ENCODE results near the gene PABPN1. TPM values are rescaled to one million over a fixed set of nuclear protein-coding genes. Genes with fewer than 3 reads are reported as not detected.
"Not testable (repeated sequence)": the region's sequence is repeated elsewhere in the genome, so short reads cannot be mapped to it uniquely, and the experiment has no call there.

PABPN1 gene
- total and polyA plus RNA-seq, 4 donors = 94.9 to 282 (median 176) TPM

GRCh38 chr14:23325746-23326145 lies 4.5 kb downstream of the PABPN1 start:
- H3K27me3 ChIP-seq (ENCODE audit: control insufficient read depth, insufficient read depth, low read length); H3K9me3 ChIP-seq (ENCODE audit: control insufficient read depth, insufficient read depth, low read length); DNase-seq (ENCODE audit: low read depth in 4 of 6, low spot score in 6 of 6); H3K4me3 ChIP-seq (ENCODE audit: low read depth, low read length); H3K27ac ChIP-seq (ENCODE audit: low read depth, low read length): not testable (repeated sequence)
- Histone ChIP-seq H3K36me3 (ENCODE audit: control insufficient read depth, insufficient read depth, low read length) (peaks cover 30% of the 10 kb centered on the region), H3K4me1 (ENCODE audit: control insufficient read depth, insufficient read depth, low read length) (peaks cover 13% of the 10 kb centered on the region)
- WGBS (ENCODE audit: insufficient coverage) = no CpG with 5 or more reads among the region's 5 CpGs

DNA sequence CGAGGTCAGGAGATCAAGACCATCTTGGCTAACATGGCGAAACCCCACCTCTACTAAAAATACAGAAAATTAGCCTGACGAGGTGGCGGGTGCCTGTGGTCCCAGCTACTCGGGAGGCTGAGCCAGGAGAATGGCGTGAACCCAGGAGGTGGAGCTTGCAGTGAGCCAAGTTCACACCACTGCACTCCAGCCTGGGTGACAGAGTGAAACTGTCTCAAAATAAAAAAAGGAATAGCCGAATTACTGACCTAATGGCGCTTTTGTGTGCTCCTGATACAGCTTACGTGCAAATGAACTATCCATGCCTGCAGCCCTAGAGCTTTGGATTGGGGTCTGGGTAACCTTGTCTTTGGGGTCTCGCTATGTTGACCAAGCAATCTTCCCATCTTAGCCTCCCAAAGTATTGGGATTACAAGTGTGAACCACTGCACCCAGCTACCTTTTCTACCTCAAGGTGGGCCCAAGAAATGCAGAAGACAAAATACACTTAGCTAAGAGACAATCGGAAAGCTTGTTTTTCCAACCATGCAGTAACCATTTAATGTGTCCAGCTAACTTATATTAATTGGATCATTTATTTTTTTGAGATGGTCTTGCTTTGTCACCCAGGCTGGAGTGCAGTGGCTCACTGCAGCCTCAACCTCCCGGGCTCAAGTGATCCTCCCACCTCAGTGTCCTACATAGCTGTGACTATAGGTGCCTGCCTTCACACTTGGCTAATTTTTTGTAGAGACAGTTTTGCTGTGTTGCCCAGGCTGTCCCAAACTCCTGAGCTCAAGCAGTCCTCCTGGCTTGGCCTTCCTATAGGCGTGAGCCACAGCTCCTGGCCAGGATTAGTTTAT lies 5.5 kb downstream of the PABPN1 start:
- Histone ChIP-seq H3K4me3 (ENCODE audit: low read depth, low read length) (no peak overlapping the region), H3K27ac (ENCODE audit: low read depth, low read length) (no peak overlapping the region), H3K9me3 (ENCODE audit: control insufficient read depth, insufficient read depth, low read length) (no peaks in the 10 kb centered on the region), H3K4me1 (ENCODE audit: control insufficient read depth, insufficient read depth, low read length) (peaks cover 12% of the 10 kb centered on the region), H3K27me3 (ENCODE audit: control insufficient read depth, insufficient read depth, low read length) (no peaks in the 10 kb centered on the region), H3K36me3 (ENCODE audit: control insufficient read depth, insufficient read depth, low read length) (peaks cover 30% of the 10 kb centered on the region)
- WGBS (ENCODE audit: insufficient coverage) = 78% methylated on average over 6 of the region's 13 CpGs
- DNase-seq (ENCODE audit: low read depth in 4 of 6, low spot score in 6 of 6) = no peak

DNA sequence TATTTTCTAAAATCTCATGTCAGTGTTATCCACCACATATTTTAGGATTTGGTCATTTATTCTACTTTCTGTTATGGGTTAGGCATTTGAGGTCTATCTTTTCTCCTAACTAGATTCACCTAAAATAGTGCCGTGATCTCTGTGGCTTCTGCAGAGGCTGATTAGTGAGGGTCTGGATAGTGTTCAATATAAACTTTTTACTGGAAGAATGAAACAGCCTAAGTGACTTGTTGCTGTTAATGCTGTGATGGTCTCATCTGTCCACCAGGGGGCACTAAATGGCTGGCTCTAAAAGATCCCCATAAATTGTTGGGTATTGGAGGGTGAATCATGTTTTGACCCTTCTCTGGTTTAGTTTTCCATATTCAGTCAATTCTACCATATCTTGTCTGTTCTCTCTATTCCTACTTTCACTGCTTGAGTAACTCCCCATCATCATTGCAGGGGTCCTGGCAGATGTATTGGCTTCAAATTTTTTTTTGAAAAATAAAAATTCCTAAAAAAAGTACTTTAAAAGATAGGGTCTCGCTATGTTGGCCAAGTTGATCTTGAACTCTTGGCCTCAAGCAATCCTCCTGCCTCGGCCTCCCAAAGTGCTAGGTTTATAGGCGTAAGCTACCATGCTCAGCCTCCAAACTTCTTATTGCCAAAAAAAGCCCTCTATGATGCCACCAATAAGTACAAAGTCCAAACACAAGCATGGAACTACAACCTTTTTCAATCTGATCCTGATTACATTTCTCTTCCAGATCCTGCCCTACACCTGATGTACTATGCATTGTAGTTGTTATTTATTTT lies 6.9 kb downstream of the PABPN1 start:
- no peaks in the 10 kb centered on the region for H3K9me3 ChIP-seq (ENCODE audit: control insufficient read depth, insufficient read depth, low read length)
- H3K4me1 ChIP-seq (ENCODE audit: control insufficient read depth, insufficient read depth, low read length) = peaks cover 7% of the 10 kb centered on the region
- peak in 5 of 6 donors; percentile 64 to 95 (median 78) for DNase-seq (ENCODE audit: low read depth in 4 of 6, low spot score in 6 of 6)
- peaks cover 26% of the 10 kb centered on the region for H3K36me3 ChIP-seq (ENCODE audit: control insufficient read depth, insufficient read depth, low read length)
- H3K4me3 ChIP-seq (ENCODE audit: low read depth, low read length) = no peak overlapping the region
- WGBS (ENCODE audit: insufficient coverage) = 55% methylated on average over 3 of the region's 4 CpGs
- H3K27ac ChIP-seq (ENCODE audit: low read depth, low read length) = no peak overlapping the region
- H3K27me3 ChIP-seq (ENCODE audit: control insufficient read depth, insufficient read depth, low read length) = no peaks in the 10 kb centered on the region

DNA sequence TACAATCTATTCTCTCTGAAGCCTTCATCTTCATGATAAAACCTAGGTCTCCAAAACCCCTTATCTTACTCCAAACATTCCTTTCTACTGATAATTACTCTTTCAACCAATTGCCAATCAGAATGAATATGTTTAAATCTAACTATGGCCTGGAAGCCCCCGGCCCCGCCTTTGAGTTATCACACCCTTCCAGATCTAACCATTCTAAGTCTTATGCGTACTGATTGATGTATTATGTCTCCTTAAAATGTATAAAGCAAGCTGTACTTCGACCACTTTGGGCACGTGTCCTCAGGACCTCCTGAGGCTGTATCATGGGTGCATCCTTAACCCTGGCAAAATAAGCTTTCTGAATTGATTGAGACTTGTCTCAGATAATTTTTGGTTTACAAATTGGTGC lies 14.4 kb downstream of the PABPN1 start:
- no peaks in the 10 kb centered on the region for H3K4me1 ChIP-seq (ENCODE audit: control insufficient read depth, insufficient read depth, low read length)
- DNase-seq (ENCODE audit: low read depth in 4 of 6, low spot score in 6 of 6) = no peak
- H3K36me3 ChIP-seq (ENCODE audit: control insufficient read depth, insufficient read depth, low read length) = no peaks in the 10 kb centered on the region
- 89% methylated on average over 2 of the region's 5 CpGs for WGBS (ENCODE audit: insufficient coverage)
- H3K27ac ChIP-seq (ENCODE audit: low read depth, low read length) = no peak overlapping the region
- H3K27me3 ChIP-seq (ENCODE audit: control insufficient read depth, insufficient read depth, low read length) = no peaks in the 10 kb centered on the region
- no peaks in the 10 kb centered on the region for H3K9me3 ChIP-seq (ENCODE audit: control insufficient read depth, insufficient read depth, low read length)
- H3K4me3 ChIP-seq (ENCODE audit: low read depth, low read length) = no peak overlapping the region

DNA sequence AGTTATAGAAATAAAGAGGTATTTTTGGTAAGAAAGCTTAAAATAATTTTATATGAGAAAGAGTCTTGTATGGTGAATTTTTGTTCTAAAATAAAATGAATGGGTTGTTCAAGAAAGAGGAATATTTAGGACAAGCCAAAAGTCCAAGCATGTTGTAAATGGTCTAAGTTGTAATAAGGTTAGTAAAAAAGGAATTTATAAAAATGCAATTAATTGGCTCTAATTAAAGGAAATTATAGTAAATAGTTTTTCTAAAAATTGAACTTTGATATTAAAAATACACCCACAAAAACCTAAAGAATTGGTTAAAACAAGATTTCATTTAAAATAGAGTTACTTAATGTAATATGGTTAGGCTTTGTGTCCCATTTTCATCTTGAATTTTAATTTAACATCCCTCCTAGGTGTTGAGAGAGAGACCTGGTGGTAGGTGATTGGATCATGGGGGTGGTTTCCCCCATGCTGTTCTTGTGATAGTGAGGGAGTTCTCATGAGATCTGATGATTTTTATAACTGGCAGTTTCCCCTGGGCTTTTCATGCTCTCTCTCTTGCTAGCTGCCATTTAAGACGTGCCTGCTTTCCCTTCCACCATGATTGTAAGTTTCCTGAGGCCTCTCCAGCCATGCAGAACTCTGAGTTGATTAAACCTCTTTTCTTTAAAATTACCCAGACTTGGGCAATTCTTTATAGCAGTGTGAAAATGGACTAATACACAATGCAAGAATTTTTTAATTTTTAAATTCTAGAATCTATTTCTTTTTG lies 18.4 kb downstream of the PABPN1 start:
- H3K4me1 ChIP-seq (ENCODE audit: control insufficient read depth, insufficient read depth, low read length) = no peaks in the 10 kb centered on the region
- H3K27ac ChIP-seq (ENCODE audit: low read depth, low read length) = no peak overlapping the region
- no peaks in the 10 kb centered on the region for H3K36me3 ChIP-seq (ENCODE audit: control insufficient read depth, insufficient read depth, low read length)
- no peak overlapping the region for H3K4me3 ChIP-seq (ENCODE audit: low read depth, low read length)
- H3K9me3 ChIP-seq (ENCODE audit: control insufficient read depth, insufficient read depth, low read length) = no peaks in the 10 kb centered on the region
- DNase-seq (ENCODE audit: low read depth in 4 of 6, low spot score in 6 of 6) = no peak
- WGBS (ENCODE audit: insufficient coverage) = no CpG with 5 or more reads among the region's 1 CpG
- no peaks in the 10 kb centered on the region for H3K27me3 ChIP-seq (ENCODE audit: control insufficient read depth, insufficient read depth, low read length)

- H3K4me3 ChIP-seq (ENCODE audit: low read depth, low read length) = no peak overlapping the region
- WGBS (ENCODE audit: insufficient coverage) = 72% methylated on average over 2 of the region's 3 CpGs
- no peaks in the 10 kb centered on the region for H3K27me3 ChIP-seq (ENCODE audit: control insufficient read depth, insufficient read depth, low read length)
- H3K4me1 ChIP-seq (ENCODE audit: control insufficient read depth, insufficient read depth, low read length) = peaks cover 21% of the 10 kb centered on the region
- H3K36me3 ChIP-seq (ENCODE audit: control insufficient read depth, insufficient read depth, low read length) = peaks cover 33% of the 10 kb centered on the region
- DNase-seq (ENCODE audit: low read depth in 4 of 6, low spot score in 6 of 6) = peak in 1 of 6 donors; percentile 24
- H3K27ac ChIP-seq (ENCODE audit: low read depth, low read length) = no peak overlapping the region
- no peaks in the 10 kb centered on the region for H3K9me3 ChIP-seq (ENCODE audit: control insufficient read depth, insufficient read depth, low read length)
These were observed 23.2 kb downstream of the PABPN1 start for GRCh38 chr14:23344481-23344880.

DNA sequence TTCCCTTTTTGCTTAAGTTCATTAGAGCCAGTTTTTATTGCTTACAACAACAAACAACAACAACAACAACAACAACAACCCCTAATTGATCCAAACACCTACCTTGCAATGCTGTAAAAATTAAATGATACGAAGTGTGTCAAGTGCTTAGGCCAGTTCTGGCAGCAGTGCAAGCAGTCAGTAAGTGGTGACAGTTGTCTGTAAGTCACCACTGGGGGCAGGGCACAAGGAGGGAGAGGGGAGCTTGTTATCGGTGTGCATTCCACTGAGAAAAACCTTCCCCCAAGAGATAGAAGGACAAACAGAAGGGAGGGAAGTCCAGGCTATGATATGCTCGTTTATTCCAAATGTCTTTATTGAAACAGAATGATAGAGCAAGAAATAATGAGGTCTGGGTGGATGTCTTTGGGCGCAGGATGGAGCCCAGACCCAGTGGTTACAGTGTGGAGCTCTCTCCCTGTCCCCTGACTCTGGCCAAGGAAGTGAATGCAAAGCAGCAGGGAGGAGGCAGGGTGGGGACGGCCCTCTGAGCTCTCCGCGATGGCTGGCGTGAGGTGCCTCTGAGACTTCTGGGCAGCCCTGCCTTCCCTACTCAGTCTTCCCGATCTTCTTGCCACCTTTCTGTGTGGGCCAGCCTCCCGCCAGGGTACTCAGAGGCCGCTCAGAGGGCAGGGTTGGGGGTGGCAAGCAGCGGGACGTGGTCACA lies 24.9 kb downstream of the PABPN1 start:
- H3K27ac ChIP-seq (ENCODE audit: low read depth, low read length) = no peak overlapping the region
- 47% methylated on average over 11 of the region's 13 CpGs for WGBS (ENCODE audit: insufficient coverage)
- H3K4me3 ChIP-seq (ENCODE audit: low read depth, low read length) = no peak overlapping the region
- no peak for DNase-seq (ENCODE audit: low read depth in 4 of 6, low spot score in 6 of 6)
- peaks cover 33% of the 10 kb centered on the region for H3K36me3 ChIP-seq (ENCODE audit: control insufficient read depth, insufficient read depth, low read length)
- no peaks in the 10 kb centered on the region for H3K27me3 ChIP-seq (ENCODE audit: control insufficient read depth, insufficient read depth, low read length)
- H3K4me1 ChIP-seq (ENCODE audit: control insufficient read depth, insufficient read depth, low read length) = peaks cover 21% of the 10 kb centered on the region
- no peaks in the 10 kb centered on the region for H3K9me3 ChIP-seq (ENCODE audit: control insufficient read depth, insufficient read depth, low read length)

- Histone ChIP-seq H3K27ac (ENCODE audit: low read depth, low read length) (no peak overlapping the region), H3K9me3 (ENCODE audit: control insufficient read depth, insufficient read depth, low read length) (no peaks in the 10 kb centered on the region), H3K4me1 (ENCODE audit: control insufficient read depth, insufficient read depth, low read length) (peaks cover 28% of the 10 kb centered on the region), H3K4me3 (ENCODE audit: low read depth, low read length) (no peak overlapping the region), H3K36me3 (ENCODE audit: control insufficient read depth, insufficient read depth, low read length) (peaks cover 33% of the 10 kb centered on the region), H3K27me3 (ENCODE audit: control insufficient read depth, insufficient read depth, low read length) (no peaks in the 10 kb centered on the region)
- DNase-seq (ENCODE audit: low read depth in 4 of 6, low spot score in 6 of 6) = no peak
- WGBS (ENCODE audit: insufficient coverage) = 69% methylated on average over 23 of the region's 27 CpGs
These were observed 25.6 kb downstream of the PABPN1 start for GRCh38 chr14:23346693-23347405.
